Hepatic stellate cell (primary cell): Measurements from ENCODE around the gene REXO1.
A peak's percentile ranks its signal among the peaks of the same experiment; 100 is the strongest.

Experiments
- DNase-seq: peaks from one replicate; pipeline ENCODE4 v3.0.0; 2011; ENCODE audit warnings: low spot score

The REXO1 gene

GRCh38 chr19:1828279-1829238 lies 19.7 kb downstream of the REXO1 start:
- DNase-seq: no peak

DNA sequence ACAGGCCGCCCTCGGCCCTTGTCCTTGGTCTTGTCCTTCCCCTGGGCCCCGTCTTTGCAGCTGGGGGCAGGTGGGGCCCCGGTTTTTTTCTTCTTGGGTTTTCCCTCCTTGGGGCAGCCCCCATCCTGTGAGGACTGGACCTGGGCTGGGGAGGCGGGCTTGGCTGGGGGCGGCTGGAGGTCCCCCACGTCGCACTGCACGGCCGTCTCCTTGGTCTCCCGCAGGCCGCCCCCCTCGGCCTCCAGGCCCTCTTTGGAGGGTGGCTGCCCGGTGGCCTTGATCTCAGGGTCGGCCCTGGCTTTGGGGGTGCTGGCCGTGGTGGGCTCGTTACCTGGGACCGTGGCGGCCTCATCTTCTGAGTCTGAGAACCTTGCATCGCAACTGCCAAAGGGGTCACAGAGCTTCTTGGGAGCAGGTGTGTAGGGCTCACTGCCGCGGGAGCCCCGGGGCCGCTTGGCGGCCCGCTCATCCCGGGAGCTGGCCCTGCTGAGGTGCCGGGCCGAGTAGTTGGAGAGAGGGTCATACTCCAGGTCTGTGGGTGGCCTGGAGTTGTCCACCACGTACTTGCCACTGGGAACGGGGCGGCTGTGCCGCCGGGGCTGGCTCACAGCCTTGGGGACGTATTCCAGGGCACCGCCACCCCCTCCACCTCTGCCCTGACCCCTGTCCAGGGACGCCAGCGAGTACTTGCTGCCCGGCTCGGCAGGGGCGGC lies 20.6 kb downstream of the REXO1 start:
- no peak for DNase-seq

DNA sequence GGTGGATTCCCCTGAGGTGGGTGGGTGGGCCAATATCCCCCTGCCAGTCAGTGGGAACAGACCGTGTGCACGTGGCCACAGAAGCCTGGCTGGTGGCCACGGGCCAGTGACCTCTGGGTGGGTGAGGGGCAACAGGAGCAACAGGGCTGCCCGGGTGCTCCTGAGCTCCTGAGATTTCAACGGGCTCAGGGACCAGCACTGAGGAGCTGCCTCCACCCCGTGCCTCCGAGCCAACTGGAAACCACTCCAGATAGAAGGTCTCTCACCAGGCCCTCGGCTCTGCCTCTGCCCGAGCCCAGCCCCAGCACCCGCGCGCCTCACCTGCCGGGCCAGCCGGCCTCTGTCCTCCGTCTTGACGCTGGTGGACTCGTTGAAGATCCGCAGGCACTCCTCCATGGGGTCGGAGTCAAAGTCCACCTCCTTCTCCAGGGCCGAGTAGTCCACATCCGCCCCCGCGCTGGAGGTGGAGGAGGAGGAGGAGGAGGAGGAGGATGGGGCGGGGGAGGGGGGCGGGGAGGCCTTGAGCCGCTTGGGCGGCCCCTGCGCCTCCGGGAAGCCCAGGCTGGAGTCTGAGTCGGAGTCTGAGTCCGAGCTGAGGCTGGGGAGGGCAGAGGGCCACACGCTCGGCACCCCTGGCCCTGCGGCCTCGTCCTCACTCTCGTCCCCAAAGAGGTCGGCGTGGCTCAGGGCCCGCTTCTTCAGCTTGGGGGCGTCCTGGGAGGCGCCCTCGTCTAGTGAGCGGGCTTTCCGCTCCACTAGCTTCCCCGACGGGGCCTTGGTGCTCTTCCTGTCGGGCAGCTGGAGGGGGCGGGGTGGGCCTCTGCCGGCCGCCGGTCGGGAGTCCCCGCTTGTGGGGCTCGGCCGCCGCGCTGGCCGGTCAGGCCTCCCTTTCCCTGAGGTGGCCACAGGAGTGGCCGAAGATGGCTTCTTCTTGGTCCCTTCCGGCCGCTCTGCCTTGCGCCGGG lies 21.4 kb downstream of the REXO1 start:
- DNase-seq: no peak

DNA sequence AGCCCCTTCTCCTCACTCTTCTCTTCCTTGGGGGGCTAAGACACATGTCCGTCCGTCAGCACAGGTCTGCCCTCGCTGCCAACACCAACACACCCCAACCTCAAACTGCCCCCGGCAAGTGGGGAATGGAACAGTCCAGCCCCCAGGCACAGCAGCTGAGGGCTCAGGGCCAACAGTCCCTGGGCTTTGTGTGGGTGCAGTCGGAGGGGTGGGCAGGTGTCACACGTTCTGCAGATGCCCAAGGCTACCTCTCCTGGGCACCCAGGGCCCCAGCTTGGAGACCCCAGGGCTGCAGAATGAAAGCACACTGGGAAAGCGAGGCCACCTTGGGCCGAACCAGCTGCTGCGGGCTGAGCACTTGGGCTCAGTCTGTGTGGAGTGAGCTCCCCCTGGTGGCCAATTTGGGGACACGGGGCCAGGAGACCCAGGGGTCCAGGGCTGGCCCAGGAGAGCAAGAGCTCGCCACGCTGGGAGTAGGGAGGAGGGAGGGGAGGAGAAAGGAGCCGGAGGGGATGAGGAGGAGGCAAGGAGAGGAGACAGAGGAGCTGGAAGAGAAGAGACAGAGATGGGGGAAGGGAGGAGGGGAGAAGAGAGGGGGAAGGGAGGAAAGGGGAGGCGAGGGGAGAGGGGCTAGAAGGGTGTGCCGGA lies 22.2 kb downstream of the REXO1 start:
- peak; percentile 94 for DNase-seq

GRCh38 chr19:1824252-1824622 lies 24.0 kb downstream of the REXO1 start:
- no peak for DNase-seq

DNA sequence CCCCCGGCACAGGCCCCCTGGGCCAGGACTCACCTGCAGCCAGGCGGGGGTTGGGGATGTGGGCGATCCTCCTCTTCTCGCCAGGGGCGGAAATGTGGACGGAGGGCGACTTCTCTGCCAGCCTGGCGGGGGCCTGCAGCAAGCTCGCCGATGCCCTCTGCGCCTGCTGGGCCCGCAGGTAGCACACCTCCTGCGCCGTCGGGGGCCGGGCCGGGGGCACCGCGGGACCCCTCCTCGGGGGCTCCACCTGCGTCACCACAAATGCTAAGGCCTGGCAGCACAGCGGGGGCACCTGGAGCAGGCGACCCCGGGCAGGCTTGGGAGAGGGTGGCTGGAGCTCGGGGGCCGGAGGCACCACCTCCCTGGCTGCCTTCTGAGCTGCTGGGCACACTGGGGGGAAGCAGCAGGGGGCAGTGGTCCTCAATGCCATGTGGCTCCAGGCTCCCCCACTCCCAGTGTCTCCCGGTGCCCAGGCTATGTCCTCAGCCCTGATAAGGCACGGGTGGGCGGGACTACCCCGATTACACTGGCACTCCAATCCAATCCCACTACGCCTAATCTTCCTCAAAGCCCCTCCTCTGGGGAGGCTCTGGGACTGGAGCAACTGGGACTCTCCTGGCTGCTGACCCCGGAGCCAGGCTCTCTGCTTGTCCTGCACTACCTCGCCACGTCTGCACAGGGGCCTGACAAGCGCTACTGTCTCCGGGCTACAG lies 24.6 kb downstream of the REXO1 start:
- DNase-seq: no peak

DNA sequence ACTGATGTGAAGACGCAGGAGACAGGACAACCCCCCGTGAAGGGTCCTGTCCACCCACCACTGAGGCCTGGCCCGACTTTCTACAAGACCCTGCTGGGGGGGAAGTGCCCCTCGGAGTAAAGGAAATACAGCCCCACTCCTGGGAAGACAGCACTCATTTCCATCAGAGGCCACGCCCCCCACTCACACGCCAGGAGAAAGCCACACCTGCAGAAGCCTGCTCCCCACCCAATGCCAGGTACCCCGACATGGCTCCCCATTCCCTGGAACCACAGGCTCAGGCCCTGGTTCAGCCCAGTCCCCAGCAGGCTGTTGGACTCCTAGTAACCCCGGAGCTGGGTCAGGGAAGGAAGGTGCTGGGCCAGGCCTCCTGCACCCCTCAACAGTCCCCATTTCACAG lies 25.3 kb downstream of the REXO1 start:
- DNase-seq: no peak

DNA sequence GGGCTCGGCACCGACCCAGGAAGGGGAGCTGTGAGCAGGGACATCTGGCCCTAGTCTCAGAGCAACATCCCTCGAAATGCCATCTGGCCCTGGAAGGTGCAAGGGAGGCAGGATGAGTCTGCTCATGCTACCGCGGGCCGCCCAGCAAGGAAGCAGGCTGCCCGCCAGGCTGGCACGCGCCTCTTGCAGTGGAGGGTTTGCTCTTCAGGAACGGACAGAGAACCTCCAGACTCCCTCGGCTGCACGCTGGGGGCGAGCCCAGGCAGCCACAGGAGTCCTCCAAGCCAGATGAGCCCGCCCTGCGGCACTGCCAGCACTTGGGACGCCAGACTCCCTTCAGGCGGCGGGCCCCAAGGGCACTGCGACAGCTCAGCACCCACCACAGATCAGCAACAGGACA lies 26.1 kb downstream of the REXO1 start:
- DNase-seq: no peak

DNA sequence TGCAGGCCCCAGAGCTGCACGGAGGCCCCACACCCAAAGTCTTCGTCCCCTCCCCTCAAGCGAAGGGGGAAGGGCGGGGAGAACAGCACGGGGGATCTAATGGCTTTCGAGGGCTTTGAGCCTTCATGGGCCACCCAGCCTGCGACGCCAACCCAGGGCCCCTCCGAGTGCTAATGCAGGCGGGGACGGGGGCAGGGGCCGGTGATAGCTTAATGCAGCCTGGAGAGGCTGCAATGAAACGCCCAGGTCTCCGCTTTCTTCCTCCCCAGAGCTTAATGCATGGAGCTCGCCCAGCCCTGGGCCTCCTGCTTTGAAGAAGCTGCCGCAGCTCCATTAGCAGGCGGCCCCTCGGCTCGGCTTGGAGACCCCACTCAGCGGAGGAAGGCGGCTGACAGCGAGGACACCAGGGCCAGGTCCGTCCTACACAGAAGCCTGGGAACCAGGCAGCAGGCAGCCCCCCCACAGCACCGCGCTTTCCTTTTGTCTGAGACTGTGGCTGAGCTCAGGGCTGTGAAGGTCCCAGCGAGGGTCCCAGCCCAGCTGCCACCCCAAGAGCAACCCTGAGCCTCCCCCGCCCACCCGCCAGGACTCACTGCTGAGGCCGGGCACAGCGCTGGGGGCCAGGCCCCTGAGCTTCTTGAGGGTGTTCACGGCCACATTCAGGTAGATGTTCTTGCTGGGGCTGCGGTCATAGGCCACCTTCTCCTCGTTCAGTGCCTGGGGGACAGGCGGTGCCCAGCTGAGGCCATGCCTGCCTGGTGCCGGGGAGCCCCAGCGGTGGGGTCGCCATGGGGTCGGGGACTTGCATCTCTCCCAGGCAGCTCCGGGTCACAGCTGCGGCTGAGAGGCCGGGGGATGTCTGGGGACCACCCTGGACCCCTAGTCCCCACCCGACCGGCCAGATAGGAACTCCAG lies 28.7 kb downstream of the REXO1 start:
- DNase-seq: no peak

DNA sequence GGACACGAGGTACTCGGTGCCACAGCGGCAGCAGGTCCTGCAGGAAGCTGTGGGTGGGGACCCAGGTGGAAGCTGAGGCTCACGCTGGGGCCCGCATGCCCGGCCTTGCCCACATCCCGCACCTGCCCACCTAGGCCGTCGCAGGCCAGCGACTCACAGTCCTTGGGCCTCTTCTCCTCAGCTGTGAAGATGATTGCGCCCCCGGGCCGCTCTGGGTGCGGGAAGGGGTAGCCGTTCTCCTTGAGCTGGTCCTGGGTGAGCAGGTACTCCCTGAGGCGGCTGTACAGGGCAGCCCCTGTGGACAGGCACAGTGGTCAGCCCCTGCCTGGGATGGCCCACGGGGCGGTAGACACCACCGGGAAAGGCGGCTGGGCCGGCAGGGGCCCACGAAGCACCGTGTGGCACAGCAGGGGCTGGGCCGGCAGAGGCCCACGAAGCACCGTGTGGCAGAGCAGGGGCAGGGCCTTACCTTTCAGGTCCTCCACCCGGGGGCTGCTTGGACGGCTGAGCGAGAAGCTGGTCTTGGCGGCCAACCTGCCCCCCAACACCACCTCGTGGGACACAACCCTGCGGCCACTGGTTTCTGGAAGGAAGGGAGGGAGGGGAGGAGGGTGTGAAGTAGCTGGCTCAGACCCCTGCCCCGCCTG lies 29.6 kb downstream of the REXO1 start:
- no peak for DNase-seq

DNA sequence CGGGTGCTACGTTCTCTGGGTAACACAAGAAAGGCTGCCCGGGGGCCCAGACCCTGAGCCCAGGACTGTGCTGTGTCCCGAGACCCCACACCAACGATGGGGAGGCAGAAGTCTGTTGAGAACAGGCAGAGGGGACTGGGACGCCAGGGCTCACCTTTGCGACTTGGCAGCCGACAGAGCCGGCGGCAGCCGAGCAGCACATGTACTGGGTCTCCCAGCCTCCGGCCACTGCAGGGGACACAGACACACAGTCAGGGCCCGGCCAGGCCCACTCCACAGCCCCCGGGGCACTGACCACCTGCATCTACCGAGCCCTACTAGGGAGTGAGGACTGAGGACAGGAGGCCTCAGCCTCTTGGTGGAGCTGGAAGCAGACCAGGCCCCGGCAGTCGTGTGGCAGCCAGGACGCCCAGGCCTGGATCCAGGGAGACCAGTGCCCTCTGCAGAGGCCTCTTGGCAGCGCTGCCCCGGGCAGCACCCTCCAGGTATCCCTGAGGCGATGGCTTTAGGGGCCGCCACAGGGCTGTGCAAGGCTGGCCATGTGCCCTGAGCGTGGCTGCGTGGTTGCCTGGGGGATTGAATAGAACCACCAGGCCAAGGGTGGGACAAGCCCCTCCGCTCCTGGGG lies 30.6 kb downstream of the REXO1 start:
- DNase-seq: no peak

- DNase-seq: no peak
Observed at GRCh38 chr19:1816530-1817298, 31.6 kb downstream of the REXO1 start.

DNA sequence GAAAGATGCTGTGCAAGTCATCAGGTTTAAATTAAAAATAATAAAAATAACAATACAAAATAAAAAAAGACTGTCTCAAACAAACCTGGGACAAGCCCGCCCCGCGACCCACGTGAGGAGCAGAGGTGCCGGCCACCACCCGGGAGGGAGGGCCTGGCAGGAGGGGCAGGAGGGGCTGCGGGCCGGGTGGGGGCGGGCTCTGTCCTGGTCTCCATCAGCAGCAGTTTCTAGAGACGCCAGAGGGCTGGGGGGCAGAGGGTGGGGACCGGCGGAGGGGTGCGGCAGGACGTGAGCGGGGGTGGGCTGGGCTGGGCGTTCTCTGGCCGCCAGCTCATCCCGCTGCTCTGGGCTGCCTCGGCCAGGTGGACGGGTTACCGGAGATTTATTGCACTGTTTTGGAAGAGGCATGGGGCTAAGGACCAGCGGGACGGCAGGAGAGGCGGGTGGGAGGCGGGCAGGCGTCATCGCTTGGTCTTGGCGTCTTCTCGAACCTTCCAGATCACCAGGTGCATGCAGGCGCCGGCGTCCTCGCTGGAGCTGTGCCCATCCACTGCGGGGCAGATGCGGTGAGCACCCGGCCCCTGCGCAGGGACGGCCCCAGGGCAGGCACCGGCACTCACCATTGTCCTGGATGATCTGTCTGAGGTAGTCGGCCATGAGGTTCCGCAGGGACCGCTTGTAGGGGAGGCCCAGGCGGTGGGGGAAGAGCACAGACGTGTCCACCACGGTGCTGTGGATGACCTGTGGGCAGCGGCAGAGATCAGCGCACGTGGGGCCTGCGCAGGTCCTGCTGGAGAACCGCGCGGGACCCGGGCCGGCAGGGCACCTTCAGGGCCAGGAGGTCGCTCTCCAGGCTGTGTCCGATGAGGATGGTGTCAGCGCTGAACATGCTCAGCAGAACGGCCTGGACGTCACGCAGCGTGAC lies 32.4 kb downstream of the REXO1 start:
- no peak for DNase-seq

- no peak for DNase-seq
Observed at GRCh38 chr19:1814833-1815604, 33.3 kb downstream of the REXO1 start.

GRCh38 chr19:1814391-1814790 lies 33.9 kb downstream of the REXO1 start:
- no peak for DNase-seq
